Neural cell (in vitro differentiated cells): ENCODE results near the gene AEN. TPM values are rescaled to one million over a fixed set of nuclear protein-coding genes. Genes with fewer than 3 reads are reported as not detected.

Experiments used
- H2AFZ ChIP-seq: fragments of 200-600, 300-800 bp; sonication (generic), shearing (Covaris generic); 2 replicates; pipeline ENCODE4 v1.6.0; 2014; ENCODE audit warnings: low read depth, mild to moderate bottlenecking, antibody characterized with exemption, low read length, moderate library complexity
- H3F3A ChIP-seq: fragments of 200-600 bp; shearing (Covaris generic); 2 replicates; pipeline ENCODE4 v1.6.1; 2016; ENCODE audit warnings: mild to moderate bottlenecking, moderate library complexity, mixed read lengths, antibody characterized with exemption, low read length; ENCODE audit not compliant: insufficient read depth, poor library complexity, severe bottlenecking
- H3K27ac ChIP-seq: fragments of 200-600, 300-800 bp; sonication (generic), shearing (Covaris generic); 2 replicates; pipeline ENCODE4 v1.5.1; 2014; ENCODE audit warnings: mild to moderate bottlenecking, low read length, moderate library complexity
- H3K27me3 ChIP-seq: fragments of 300-800, 200-600 bp; sonication (generic), shearing (Covaris generic); 2 replicates; pipeline ENCODE4 v1.6.0; 2014; ENCODE audit warnings: mild to moderate bottlenecking, low read depth, low read length, moderate library complexity; ENCODE audit not compliant: insufficient read depth
- H3K36me3 ChIP-seq: fragments of 300-800, 200-600 bp; sonication (generic), shearing (Covaris generic); 2 replicates; pipeline ENCODE4 v1.5.1; 2014; ENCODE audit warnings: mild to moderate bottlenecking, antibody characterized with exemption, low read length, moderate library complexity; ENCODE audit not compliant: insufficient read depth
- H3K4me2 ChIP-seq: fragments of 300-800, 200-600 bp; sonication (generic), shearing (Covaris generic); 2 replicates; pipeline ENCODE4 v1.6.0; 2014; ENCODE audit warnings: mild to moderate bottlenecking, low read length
- H3K4me3 ChIP-seq: fragments of 300-800, 200-600 bp; sonication (generic), shearing (Covaris generic); 2 replicates; pipeline ENCODE4 v1.5.1; 2014; ENCODE audit warnings: mild to moderate bottlenecking, low read length, moderate library complexity
- H3K79me2 ChIP-seq: fragments of 200-600 bp; shearing (Covaris generic); replicated peaks from 2 replicates; pipeline ENCODE4 v1.6.0; 2014; ENCODE audit warnings: mild to moderate bottlenecking, low read length, moderate library complexity; ENCODE audit not compliant: insufficient read depth
- H3K9ac ChIP-seq: fragments of 300-800, 200-600 bp; sonication (generic), shearing (Covaris generic); 2 replicates; pipeline ENCODE4 v1.6.1; 2016; ENCODE audit warnings: mild to moderate bottlenecking, low read length, mixed read lengths
- H3K9me2 ChIP-seq: fragments of 200-600 bp; shearing (Covaris generic); 2 replicates; pipeline ENCODE4 v1.6.1; 2016; ENCODE audit warnings: mild to moderate bottlenecking, low read length, mixed read lengths; ENCODE audit not compliant: insufficient read depth
- H3K9me3 ChIP-seq: fragments of 200-600, 300-800 bp; sonication (generic), shearing (Covaris generic); 2 replicates; pipeline ENCODE4 v1.6.1; 2016; ENCODE audit warnings: mild to moderate bottlenecking, mixed run types, low read length, moderate library complexity, mixed read lengths
- H4K20me1 ChIP-seq: fragments of 200-600 bp; shearing (Covaris generic); 2 replicates; pipeline ENCODE4 v1.6.1; 2016; ENCODE audit warnings: mild to moderate bottlenecking, mixed run types; ENCODE audit not compliant: insufficient read depth
- EP300 ChIP-seq: fragments of 450-650 bp; conservative IDR thresholded peaks from 2 replicates; pipeline ENCODE4 v1.6.1; 2014; ENCODE audit warnings: antibody characterized with exemption, mild to moderate bottlenecking, moderate library complexity; ENCODE audit not compliant: poor library complexity, severe bottlenecking
- EZH2 ChIP-seq: fragments of 200-600, 300-800 bp; shearing (Covaris generic), sonication (generic); IDR thresholded peaks from 2 replicates; pipeline ENCODE4 v1.6.1; 2014; ENCODE audit warnings: antibody characterized with exemption, low read length, borderline replicate concordance, mild to moderate bottlenecking; ENCODE audit not compliant: insufficient read depth, poor library complexity, severe bottlenecking
- MXI1 ChIP-seq: fragments of 450-650 bp; conservative IDR thresholded peaks from 2 replicates; pipeline ENCODE4 v1.6.1; 2014; ENCODE audit warnings: antibody characterized with exemption, mild to moderate bottlenecking; ENCODE audit not compliant: poor library complexity, severe bottlenecking
- POLR2AphosphoS5 ChIP-seq: IDR thresholded peaks from 2 replicates; pipeline ENCODE4 v1.6.1; 2012
- RAD21 ChIP-seq: fragments of 450-650 bp; conservative IDR thresholded peaks from 2 replicates; pipeline ENCODE4 v1.6.1; 2014; ENCODE audit warnings: antibody characterized with exemption, mild to moderate bottlenecking, moderate library complexity
- SMC3 ChIP-seq: fragments of 450-650 bp; conservative IDR thresholded peaks from 2 replicates; pipeline ENCODE4 v1.6.1; 2014; ENCODE audit warnings: antibody characterized with exemption, mild to moderate bottlenecking, moderate library complexity; ENCODE audit not compliant: poor library complexity
- TAF1 ChIP-seq: IDR thresholded peaks from 2 replicates; pipeline ENCODE4 v1.6.1; 2012; ENCODE audit warnings: low read depth
- polyA plus RNA-seq: library from polyadenylated mRNA; depleted of rRNA; stranded (reverse); fragments of >200 nt; gene quantifications from 2 replicates; pipeline ENCODE4 v1.2.3, GENCODE V29; 2014
- TF ChIP-seq, protein P1 (sequence below): fragments of 450-650 bp; IDR thresholded peaks from 2 replicates; pipeline ENCODE4 v1.5.1; 2014; ENCODE audit warnings: antibody characterized with exemption, mild to moderate bottlenecking, moderate library complexity; ENCODE audit not compliant: poor library complexity, severe bottlenecking
- TF ChIP-seq, protein P2 (sequence below): IDR thresholded peaks from 2 replicates; pipeline ENCODE4 v1.6.1; 2012; ENCODE audit warnings: borderline replicate concordance

AEN gene
- polyA plus RNA-seq, 1 donor from 2014 or later = 17.2 TPM

DNA sequence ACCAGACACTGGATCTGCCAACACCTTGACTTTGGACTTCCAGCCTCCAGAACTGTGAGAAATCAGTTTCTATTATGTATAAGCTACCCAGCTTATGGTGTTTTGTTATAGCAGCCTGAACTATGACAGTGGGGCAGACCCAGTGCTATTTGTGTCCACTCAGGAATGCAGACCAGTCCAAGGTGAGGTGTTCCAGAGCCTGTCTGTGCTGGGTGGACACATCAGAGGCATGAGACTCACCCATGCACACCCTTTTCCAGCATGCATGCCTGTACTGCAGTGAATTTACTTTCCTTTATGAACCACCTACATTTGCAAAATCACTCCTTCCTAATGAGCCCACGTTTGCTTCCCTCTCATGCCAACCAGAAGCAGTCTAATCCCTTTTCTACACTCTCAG is 47.1 kb upstream of the AEN start:
- Histone ChIP-seq H3K4me3 (peak overlapping the region; percentile 37), H3K9me2 (no peaks in the 10 kb centered on the region), H3K36me3 (no peaks in the 10 kb centered on the region), H3K9me3 (no peaks in the 10 kb centered on the region), H3K9ac (peak overlapping the region; percentile 62), H3K27me3 (no peaks in the 10 kb centered on the region), H3K79me2 (no peaks in the 10 kb centered on the region), H4K20me1 (no peaks in the 10 kb centered on the region), H2AFZ (peak overlapping the region; percentile 1), H3K27ac (peak overlapping the region; percentile 89), H3F3A (no peaks in the 10 kb centered on the region), H3K4me2 (no peak overlapping the region)
- no peak for TF ChIP-seq POLR2AphosphoS5
- TF ChIP-seq TAF1 = no peak
- TF ChIP-seq MXI1 = no peak
- no peak for TF ChIP-seq EZH2
- TF ChIP-seq, protein P1, sequence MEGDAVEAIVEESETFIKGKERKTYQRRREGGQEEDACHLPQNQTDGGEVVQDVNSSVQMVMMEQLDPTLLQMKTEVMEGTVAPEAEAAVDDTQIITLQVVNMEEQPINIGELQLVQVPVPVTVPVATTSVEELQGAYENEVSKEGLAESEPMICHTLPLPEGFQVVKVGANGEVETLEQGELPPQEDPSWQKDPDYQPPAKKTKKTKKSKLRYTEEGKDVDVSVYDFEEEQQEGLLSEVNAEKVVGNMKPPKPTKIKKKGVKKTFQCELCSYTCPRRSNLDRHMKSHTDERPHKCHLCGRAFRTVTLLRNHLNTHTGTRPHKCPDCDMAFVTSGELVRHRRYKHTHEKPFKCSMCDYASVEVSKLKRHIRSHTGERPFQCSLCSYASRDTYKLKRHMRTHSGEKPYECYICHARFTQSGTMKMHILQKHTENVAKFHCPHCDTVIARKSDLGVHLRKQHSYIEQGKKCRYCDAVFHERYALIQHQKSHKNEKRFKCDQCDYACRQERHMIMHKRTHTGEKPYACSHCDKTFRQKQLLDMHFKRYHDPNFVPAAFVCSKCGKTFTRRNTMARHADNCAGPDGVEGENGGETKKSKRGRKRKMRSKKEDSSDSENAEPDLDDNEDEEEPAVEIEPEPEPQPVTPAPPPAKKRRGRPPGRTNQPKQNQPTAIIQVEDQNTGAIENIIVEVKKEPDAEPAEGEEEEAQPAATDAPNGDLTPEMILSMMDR = no peak
- no peak for TF ChIP-seq RAD21

DNA sequence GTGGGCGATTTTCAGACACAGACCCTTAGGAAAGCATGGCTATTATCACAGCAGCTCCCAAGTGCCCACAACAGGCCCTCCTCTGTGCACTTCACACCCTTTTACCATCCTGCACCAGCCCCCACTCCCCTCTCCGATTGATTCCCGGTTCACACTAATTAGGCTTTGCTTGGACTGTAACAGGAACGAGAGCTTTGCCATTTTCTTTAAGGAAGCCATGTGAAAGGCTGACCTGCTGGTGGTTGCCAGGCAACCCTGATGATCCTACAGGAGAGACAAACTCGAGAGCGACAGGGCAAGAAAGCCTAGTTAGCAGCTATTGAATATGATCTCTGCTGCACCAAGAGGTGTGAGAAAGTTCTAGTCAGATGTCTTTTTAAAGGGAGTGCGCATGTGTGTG is 46.5 kb upstream of the AEN start:
- H3K27me3 ChIP-seq = no peaks in the 10 kb centered on the region
- H3K9me3 ChIP-seq = no peaks in the 10 kb centered on the region
- H3K4me3 ChIP-seq = peak overlapping the region; percentile 37
- H3K9me2 ChIP-seq = no peaks in the 10 kb centered on the region
- H3K4me2 ChIP-seq = peak overlapping the region; percentile 12
- no peaks in the 10 kb centered on the region for H3F3A ChIP-seq
- no peaks in the 10 kb centered on the region for H4K20me1 ChIP-seq
- H2AFZ ChIP-seq = peak overlapping the region; percentile 1
- H3K36me3 ChIP-seq = no peaks in the 10 kb centered on the region
- H3K27ac ChIP-seq = peak overlapping the region; percentile 89
- peak; percentile 47 for TF ChIP-seq POLR2AphosphoS5
- TF ChIP-seq EP300 = peak; percentile 77
- TF ChIP-seq EZH2 = no peak
- TF ChIP-seq SMC3 = peak; percentile 25
- TF ChIP-seq MXI1 = peak; percentile 60
- TF ChIP-seq, protein P1 = peak; percentile 24
- TF ChIP-seq RAD21 = peak; percentile 40
- TF ChIP-seq, protein P2, sequence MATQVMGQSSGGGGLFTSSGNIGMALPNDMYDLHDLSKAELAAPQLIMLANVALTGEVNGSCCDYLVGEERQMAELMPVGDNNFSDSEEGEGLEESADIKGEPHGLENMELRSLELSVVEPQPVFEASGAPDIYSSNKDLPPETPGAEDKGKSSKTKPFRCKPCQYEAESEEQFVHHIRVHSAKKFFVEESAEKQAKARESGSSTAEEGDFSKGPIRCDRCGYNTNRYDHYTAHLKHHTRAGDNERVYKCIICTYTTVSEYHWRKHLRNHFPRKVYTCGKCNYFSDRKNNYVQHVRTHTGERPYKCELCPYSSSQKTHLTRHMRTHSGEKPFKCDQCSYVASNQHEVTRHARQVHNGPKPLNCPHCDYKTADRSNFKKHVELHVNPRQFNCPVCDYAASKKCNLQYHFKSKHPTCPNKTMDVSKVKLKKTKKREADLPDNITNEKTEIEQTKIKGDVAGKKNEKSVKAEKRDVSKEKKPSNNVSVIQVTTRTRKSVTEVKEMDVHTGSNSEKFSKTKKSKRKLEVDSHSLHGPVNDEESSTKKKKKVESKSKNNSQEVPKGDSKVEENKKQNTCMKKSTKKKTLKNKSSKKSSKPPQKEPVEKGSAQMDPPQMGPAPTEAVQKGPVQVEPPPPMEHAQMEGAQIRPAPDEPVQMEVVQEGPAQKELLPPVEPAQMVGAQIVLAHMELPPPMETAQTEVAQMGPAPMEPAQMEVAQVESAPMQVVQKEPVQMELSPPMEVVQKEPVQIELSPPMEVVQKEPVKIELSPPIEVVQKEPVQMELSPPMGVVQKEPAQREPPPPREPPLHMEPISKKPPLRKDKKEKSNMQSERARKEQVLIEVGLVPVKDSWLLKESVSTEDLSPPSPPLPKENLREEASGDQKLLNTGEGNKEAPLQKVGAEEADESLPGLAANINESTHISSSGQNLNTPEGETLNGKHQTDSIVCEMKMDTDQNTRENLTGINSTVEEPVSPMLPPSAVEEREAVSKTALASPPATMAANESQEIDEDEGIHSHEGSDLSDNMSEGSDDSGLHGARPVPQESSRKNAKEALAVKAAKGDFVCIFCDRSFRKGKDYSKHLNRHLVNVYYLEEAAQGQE = peak; percentile 69
- TF ChIP-seq TAF1 = no peak
- H3K79me2 ChIP-seq = no peaks in the 10 kb centered on the region
- H3K9ac ChIP-seq = peak overlapping the region; percentile 62
